PC-9 (cell line): ENCODE results near the gene EFHB. TPM values are rescaled to one million over a fixed set of nuclear protein-coding genes. Genes with fewer than 3 reads are reported as not detected.

ENCODE experiments used
- BruUV-seq: library from RNA; stranded (reverse); fragments of 400-500 nt; replicated peaks from 2 replicates; lab custom pipeline; 2021; lab: Mats Ljungman, UMichigan
- CTCF ChIA-PET: fragments of 300-600 bp; sonication (Branson Sonifier 250); formaldehyde crosslinking; loops from one replicate; lab custom pipeline; 2022; ENCODE audit warnings: antibody characterized with exemption; lab: Charles Lee
- POLR2A ChIA-PET: fragments of 300-600 bp; sonication (Branson Sonifier 250); formaldehyde crosslinking; loops from one replicate; lab custom pipeline; 2022; ENCODE audit warnings: antibody characterized with exemption; ENCODE audit not compliant: unreplicated experiment; lab: Charles Lee
- DNase-seq, 2 experiments: peaks; one replicate each; pipeline versions ENCODE4 v3.0.0 to v3.0.0-alpha.2; 2015 to 2022; ENCODE audit warnings: mixed read lengths in 1 of 2
- H2AFZ ChIP-seq: fragments of 200-600 bp; sonication (generic); 2 replicates; pipeline ENCODE4 v1.8.1; 2017; ENCODE audit warnings: antibody characterized with exemption
- H3F3A ChIP-seq: fragments of 200-600 bp; sonication (generic); 2 replicates; pipeline ENCODE4 v1.8.1; 2017; ENCODE audit warnings: antibody characterized with exemption, mild to moderate bottlenecking, low read depth; ENCODE audit not compliant: insufficient read depth
- H3K27ac ChIP-seq: fragments of 200-600 bp; sonication (generic); 2 replicates; pipeline ENCODE4 v1.6.1; 2016; ENCODE audit warnings: mixed run types
- H3K27me3 ChIP-seq: fragments of 200-600 bp; sonication (generic); 2 replicates; pipeline ENCODE4 v1.6.1; 2016; ENCODE audit warnings: low read depth, mixed run types; ENCODE audit not compliant: insufficient read depth
- H3K36me3 ChIP-seq: fragments of 200-600 bp; sonication (generic); 2 replicates; pipeline ENCODE4 v1.6.1; 2016; ENCODE audit warnings: low read depth, mixed run types
- H3K4me1 ChIP-seq: fragments of 200-600 bp; sonication (generic); replicated peaks from 2 replicates; pipeline ENCODE4 v1.6.1; 2016; ENCODE audit warnings: mixed run types; ENCODE audit not compliant: insufficient read depth
- H3K4me2 ChIP-seq: fragments of 200-600 bp; sonication (generic); 2 replicates; pipeline ENCODE4 v1.6.1; 2017; ENCODE audit warnings: mixed run types
- H3K4me3 ChIP-seq: fragments of 200-600 bp; sonication (generic); 2 replicates; pipeline ENCODE4 v1.6.1; 2016; ENCODE audit warnings: mixed run types
- H3K79me2 ChIP-seq: fragments of 200-600 bp; sonication (generic); 2 replicates; pipeline ENCODE4 v1.6.1; 2017; ENCODE audit warnings: low read depth, mixed run types
- H3K9me2 ChIP-seq: fragments of 200-600 bp; sonication (generic); 2 replicates; pipeline ENCODE4 v1.8.1; 2017; ENCODE audit warnings: mild to moderate bottlenecking; ENCODE audit not compliant: insufficient read depth
- H3K9me3 ChIP-seq: fragments of 200-600 bp; sonication (generic); 2 replicates; pipeline ENCODE4 v1.8.1; 2016; ENCODE audit warnings: low read depth; ENCODE audit not compliant: insufficient read depth
- H4K20me1 ChIP-seq: fragments of 200-600 bp; sonication (generic); 2 replicates; pipeline ENCODE4 v1.8.1; 2017; ENCODE audit not compliant: insufficient read depth
- CTCF ChIP-seq: fragments of 200-600 bp; sonication (generic); conservative IDR thresholded peaks from 2 replicates; pipeline ENCODE4 v1.6.1; 2017; ENCODE audit warnings: mixed run types, antibody characterized with exemption, mild to moderate bottlenecking, moderate library complexity
- EZH2 ChIP-seq: fragments of 200-600 bp; sonication (generic); IDR thresholded peaks from 2 replicates; pipeline ENCODE4 v1.8.0; 2017; ENCODE audit warnings: antibody characterized with exemption, low read depth
- intact Hi-C: fragments of 100-400 bp; cut with micrococcal nuclease; formaldehyde crosslinking; loops from one replicate; pipeline ENCODE4 v1.10.0; 2022; ENCODE audit not compliant: unreplicated experiment
- total RNA-seq: library from RNA; stranded (reverse); gene quantifications from 2 replicates; pipeline ENCODE4 v1.2.3, GENCODE V29; 2021

The EFHB gene
- total RNA-seq, 1 experiment from 2014 or later = 2.8 TPM

GRCh38 chr3:19931180-19931692, 2.8 kb downstream of the EFHB start:
- H3K27ac ChIP-seq = peak overlapping the region; percentile 76
- no peak overlapping the region for H3K4me3 ChIP-seq
- peaks cover 20% of the 10 kb centered on the region for H3F3A ChIP-seq
- peak overlapping the region; percentile 17 for H3K4me2 ChIP-seq
- DNase-seq = no peak
- no peaks in the 10 kb centered on the region for H3K9me2 ChIP-seq
- no peaks in the 10 kb centered on the region for H3K27me3 ChIP-seq
- H3K79me2 ChIP-seq = no peaks in the 10 kb centered on the region
- intact Hi-C loops = loop anchor here (5.0 kb wide), 1 partner anchor 44 kb away; no protein-coding TSS in a partner anchor
- no peaks in the 10 kb centered on the region for H3K9me3 ChIP-seq
- H3K4me1 ChIP-seq = peaks cover 18% of the 10 kb centered on the region
- peak overlapping the region; percentile 67 for H2AFZ ChIP-seq
- H4K20me1 ChIP-seq = no peaks in the 10 kb centered on the region
- ChIA-PET POLR2A (interaction anchor here (0.6 kb wide), 1 partner anchor 34 kb away, joined by 9 read pairs; no protein-coding TSS in a partner anchor), CTCF (no interaction called here)
- TF ChIP-seq CTCF (no peak), EZH2 (no peak)
- TSS peak; percentile 41 for BruUV-seq
- H3K36me3 ChIP-seq = no peaks in the 10 kb centered on the region

- no peaks in the 10 kb centered on the region for H3K9me3 ChIP-seq
- ChIA-PET CTCF (no interaction called here), POLR2A (no interaction called here)
- no peaks in the 10 kb centered on the region for H3K79me2 ChIP-seq
- H3F3A ChIP-seq = no peaks in the 10 kb centered on the region
- H3K4me1 ChIP-seq = no peaks in the 10 kb centered on the region
- no peak overlapping the region for H2AFZ ChIP-seq
- H3K36me3 ChIP-seq = no peaks in the 10 kb centered on the region
- no peak for TF ChIP-seq EZH2
- no peak for TF ChIP-seq CTCF
- intact Hi-C loops = no loop called here
- no peak overlapping the region for H3K4me2 ChIP-seq
- no peaks in the 10 kb centered on the region for H3K9me2 ChIP-seq
- no peak overlapping the region for H3K4me3 ChIP-seq
- H3K27ac ChIP-seq = no peak overlapping the region
- H3K27me3 ChIP-seq = no peaks in the 10 kb centered on the region
- no TSS peak for BruUV-seq
- H4K20me1 ChIP-seq = no peaks in the 10 kb centered on the region
- no peak for DNase-seq
Observed at GRCh38 chr3:19920401-19921080, 13.5 kb downstream of the EFHB start.

- H4K20me1 ChIP-seq = no peaks in the 10 kb centered on the region
- H2AFZ ChIP-seq = no peak overlapping the region
- no peaks in the 10 kb centered on the region for H3K27me3 ChIP-seq
- no peaks in the 10 kb centered on the region for H3K4me1 ChIP-seq
- CTCF ChIA-PET = no interaction called here
- no peak for DNase-seq
- no peaks in the 10 kb centered on the region for H3K79me2 ChIP-seq
- TF ChIP-seq EZH2 = no peak
- no peak for TF ChIP-seq CTCF
- intact Hi-C loops = no loop called here
- no peaks in the 10 kb centered on the region for H3F3A ChIP-seq
- no TSS peak for BruUV-seq
- H3K9me3 ChIP-seq = no peaks in the 10 kb centered on the region
- no peak overlapping the region for H3K4me3 ChIP-seq
- H3K4me2 ChIP-seq = no peak overlapping the region
- POLR2A ChIA-PET = no interaction called here
- no peaks in the 10 kb centered on the region for H3K36me3 ChIP-seq
- no peak overlapping the region for H3K27ac ChIP-seq
- H3K9me2 ChIP-seq = no peaks in the 10 kb centered on the region
Observed at GRCh38 chr3:19917167-19917566, 16.9 kb downstream of the EFHB start.
